ENCODE measurements around the gene PDE4D. TPM values are rescaled to one million over a fixed set of nuclear protein-coding genes. Genes with fewer than 3 reads are reported as not detected.

PDE4D gene
- total RNA-seq, 1 experiment from 2014 or later = 33.9 TPM

DNA sequence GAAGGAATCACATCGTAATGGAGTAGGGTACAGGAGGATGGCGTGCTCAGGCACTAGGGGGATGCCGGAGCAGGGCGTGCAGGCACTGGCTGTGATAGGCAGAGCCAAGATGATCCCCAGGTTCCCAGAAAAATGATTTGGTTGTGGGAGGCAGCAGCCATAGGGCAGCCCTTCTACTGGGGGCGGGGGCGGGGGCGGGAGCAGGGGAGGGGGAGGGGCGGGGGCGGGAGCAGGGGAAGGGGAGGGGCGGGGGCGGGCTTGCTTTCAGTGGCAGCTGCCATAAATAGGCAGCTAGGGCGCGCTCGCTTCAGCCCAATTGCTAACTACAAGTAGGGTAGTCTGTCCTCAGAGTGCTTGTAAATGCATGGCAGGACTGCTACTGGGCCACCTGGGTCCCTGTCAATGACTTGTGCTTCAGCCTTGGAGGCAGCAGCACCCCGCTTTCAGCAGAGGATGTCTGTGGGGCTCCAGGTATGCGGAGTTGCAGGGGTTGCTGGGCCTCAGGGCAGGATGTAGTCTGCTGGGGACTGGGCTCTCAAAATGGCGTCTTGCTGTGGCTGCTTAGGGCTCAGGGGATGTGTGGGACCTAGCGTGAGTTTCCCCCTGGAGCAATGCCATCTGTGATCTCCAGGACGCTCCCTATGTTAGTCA lies 956.4 kb downstream of the PDE4D start:
- no peak for DNase-seq (ENCODE audit: low read depth)

DNA sequence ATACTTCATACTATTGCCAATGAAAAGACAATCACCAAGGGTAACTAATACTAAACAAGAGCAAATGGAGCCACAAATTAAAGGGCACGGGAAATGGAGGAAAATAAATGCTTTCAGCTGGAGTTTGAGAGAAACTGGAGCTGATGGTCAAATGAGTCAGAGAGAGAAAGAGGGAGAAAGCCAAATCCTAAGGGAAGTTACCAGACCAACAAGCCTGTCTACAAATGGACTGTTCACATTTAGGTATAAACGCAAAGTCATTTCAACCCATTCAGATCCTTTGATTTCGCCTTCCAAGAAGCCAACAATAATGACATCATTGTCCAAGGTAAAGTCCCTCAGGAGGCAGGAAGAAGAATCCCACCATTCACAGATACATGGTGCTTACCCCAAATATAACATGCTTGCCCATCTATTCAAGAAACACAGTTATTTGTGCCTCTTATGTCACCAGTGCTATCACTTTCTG lies 958.9 kb downstream of the PDE4D start:
- DNase-seq (ENCODE audit: low read depth) = peak; percentile 62

DNA sequence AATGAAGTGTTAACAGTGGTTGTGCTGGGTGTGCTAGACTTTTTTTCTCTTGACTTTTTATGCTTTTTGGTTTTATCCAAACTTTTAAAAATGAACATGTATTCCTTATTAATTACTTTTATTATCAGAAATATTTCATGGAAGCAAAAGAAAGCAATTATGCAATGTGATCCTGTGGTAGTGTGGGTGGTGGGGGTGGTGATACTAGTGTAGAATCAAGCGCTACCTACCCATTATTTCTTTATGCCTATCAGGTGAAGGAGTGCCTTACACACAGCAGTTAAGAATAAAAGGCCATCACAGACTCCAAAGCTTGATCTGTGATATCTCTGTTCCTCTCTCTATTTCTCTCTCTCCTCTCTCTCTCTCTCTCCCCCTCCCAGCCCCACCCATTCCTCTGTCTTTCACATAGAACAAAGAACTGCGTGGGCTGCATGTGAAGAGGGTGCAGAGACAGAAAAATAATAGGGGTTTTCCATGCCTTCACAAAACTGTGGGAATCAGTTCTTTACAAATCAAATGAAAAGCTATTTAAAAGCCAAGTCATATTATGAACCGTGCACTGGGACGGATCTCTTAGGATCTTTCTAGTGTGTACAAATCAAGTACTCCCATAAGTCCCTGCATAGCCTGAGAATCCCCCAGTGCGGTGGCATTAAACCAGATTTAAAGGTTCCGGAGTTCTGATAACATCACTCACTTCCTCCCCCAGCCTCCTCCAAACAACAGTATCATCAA lies 959.5 kb downstream of the PDE4D start:
- DNase-seq (ENCODE audit: low read depth) = no peak

DNA sequence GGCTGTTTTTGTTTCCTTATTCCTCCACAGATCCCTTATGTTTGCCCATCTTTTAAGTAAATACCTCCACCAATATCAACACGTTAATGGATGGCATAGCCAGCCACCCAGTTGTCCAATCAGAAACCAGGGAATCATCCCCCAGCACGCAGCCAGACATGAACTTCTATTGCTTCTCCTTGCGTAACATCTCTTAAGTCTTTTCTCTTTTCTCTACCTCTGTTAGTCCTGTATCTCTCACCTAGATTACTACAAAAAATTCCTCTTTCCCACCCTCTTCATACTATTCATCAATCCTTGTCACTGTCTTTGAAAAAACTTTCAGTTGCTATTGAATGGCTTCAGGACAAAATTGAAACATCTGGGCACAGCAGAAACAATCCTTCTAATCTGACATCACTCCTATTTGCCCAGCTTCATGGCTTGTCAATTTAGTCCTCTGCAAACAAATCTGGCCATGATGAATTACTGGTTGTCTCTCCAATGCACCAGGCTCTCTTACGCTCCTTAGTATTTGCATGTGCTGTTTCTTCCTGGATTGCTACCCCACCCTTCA lies 961.4 kb downstream of the PDE4D start:
- DNase-seq (ENCODE audit: low read depth) = no peak

DNA sequence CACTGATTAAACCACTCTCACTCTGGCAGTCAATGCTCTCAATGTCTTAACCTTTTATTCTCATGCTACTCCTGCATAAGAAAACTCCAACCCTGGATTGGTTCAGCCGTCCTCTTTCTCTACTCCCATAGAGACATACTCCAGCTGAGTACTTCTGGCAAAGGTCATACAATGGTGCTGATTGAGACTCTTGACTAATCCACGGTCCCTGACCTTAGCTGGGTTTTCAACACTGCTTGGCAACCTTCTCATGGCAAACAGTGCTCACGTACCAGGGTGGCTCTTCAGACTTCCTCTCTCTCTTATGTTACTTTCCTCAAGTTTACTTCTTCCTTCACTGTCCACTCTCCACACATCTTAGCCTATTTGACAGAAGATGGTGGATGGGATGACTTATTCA lies 963.0 kb downstream of the PDE4D start:
- DNase-seq (ENCODE audit: low read depth) = no peak

DNA sequence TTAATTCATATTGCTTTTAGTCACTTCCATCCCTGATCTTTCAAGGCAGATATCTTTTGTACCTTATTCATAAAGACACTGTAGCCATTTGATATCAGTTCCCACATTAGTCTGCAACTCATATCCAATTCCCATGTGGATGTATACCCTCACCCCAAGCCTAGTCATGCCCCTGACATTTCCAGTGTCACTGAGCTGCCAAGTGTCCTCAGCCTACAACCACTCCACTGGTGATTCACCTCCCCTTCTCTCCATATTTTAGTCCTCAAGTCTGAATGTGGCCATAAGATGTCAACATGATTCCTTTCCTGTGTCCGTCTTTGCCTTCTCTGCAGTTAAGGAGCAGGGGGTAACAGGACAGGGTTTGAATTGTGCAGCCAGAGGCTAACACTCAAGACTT lies 963.8 kb downstream of the PDE4D start:
- DNase-seq (ENCODE audit: low read depth) = no peak

DNA sequence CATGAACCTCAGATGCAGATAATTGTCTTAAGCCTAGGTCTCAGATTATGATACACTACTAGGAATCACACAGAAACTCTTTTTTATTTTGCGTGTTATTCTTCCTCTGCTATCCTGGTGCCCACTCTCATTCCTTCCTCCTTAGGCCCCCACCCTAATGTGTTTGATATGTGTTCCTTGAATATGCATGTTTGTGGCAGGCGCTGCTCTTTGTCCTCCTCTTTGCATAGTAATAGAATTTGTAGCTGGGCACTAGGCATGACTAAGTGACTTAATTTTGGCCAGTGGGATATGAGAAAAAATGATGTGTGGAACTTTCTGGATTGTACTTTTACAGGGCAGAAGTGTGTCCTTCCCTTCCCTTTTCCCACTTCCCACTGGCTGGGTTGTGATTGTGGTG lies 965.6 kb downstream of the PDE4D start:
- DNase-seq (ENCODE audit: low read depth) = no peak

DNA sequence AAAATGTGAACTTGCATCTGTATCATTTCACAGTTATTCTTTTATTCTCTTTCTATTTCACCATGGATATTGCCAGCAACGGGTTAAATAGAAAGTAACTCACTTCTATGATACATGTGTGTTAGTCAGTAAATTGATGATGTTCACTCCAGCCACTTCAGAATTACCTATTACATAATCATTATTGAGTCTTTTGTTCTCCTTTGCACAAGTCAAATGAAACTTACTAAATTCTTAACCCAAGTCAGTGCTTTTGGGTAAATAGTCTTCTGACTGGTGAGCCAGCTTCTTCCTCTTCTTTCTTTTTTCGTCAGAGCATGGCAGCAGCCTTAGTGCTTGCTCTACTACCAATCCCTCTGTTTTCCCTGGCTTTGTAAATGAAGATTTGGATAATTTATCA lies 966.3 kb downstream of the PDE4D start:
- DNase-seq (ENCODE audit: low read depth) = no peak

DNA sequence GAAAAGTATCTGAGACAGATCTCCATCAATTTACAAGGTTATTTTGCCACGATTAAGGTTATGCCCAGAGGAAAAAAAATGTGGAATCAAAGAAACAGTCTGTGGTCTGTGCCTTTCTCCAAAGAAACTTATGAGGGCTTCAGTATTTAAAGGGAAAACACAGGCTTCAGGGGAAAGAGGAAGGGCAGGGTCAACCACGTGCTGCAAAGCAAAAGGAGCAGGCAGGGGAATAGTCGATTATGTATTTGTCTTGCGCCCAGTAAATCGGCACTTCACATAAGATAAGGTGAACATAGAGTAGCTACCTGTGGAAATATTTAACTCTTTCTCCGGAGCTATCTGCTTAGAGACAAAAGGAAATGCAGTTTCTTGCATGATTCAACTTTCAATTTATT lies 967.0 kb downstream of the PDE4D start:
- no peak for DNase-seq (ENCODE audit: low read depth)

DNA sequence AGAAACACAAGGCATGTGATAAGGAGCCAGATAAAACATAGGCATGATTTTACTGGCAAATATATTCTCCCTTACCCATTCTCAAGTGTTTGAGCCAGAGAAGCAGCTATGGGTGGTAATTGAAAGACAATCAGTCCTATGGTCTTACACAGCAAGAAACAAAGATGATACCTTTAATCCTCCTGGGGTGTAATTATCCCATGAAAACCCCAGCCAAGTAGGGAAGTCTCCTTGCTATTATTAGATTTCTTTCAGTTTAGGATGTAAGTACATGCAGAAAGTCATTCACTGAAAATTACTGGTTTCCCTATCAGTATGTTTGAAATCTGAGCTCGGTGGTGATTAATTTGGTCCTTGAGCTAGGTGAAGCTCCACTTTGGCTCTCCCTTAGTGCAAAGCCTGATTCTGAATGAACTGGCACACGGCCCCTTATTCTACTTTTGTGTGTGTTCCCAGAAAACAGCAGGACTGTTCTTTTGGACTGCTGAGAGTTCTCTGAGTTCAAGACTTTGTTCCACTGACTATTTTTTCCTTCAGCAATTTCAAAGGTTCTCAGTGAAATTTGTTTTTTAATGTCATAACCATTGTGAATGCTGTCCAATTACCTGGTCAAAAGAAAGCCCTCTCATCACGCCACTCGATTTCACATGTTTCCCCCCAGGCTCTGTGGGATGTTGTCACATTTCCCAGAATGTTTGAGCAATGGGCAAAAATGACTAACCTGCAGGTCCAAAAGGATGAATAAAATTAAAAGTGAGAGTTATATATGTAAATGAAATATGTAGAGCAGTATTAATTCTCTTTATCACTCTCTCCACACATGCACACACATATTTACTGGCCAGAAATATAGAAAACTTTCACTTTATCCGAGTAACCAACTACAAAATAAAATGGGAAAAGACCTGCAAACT lies 967.6 kb downstream of the PDE4D start:
- no peak for DNase-seq (ENCODE audit: low read depth)

DNA sequence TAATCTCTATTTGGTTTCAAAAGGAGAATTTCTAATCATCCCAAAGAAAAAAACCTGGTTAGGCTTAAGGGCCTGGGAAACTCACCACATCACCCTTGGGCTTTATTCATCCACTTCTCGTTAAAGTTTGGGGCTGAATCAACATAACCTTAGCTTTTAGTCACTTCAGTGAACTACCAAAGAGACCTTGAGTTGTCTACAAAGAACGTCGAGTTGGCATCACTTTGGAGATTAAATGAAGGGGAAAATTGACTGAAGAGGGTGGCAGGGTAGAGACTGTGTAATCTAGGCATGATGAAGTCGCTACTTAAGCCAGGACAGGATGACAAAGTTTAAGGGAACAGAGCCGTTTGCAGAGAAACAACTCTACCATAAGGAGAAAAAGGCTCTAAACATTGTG lies 969.2 kb downstream of the PDE4D start:
- no peak for DNase-seq (ENCODE audit: low read depth)

DNA sequence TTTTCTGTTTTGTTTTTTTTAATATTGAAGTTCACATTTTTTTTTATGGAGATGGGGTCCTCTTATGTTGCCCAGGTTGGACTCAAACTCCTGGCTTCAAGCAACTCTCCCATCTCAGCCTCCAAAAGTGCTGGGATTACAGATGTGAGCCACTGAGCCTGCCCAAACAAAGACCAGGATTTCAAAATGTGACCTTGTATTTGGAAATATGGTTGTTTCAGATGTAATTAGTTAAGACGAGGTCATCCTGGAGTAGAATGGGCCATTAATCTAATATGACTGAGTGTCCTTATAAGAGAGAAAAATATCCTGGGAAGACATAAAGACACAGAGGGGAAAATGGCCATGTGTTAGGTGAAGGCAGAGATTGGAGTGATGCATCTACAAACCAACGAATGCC lies 970.2 kb downstream of the PDE4D start:
- no peak for DNase-seq (ENCODE audit: low read depth)

DNA sequence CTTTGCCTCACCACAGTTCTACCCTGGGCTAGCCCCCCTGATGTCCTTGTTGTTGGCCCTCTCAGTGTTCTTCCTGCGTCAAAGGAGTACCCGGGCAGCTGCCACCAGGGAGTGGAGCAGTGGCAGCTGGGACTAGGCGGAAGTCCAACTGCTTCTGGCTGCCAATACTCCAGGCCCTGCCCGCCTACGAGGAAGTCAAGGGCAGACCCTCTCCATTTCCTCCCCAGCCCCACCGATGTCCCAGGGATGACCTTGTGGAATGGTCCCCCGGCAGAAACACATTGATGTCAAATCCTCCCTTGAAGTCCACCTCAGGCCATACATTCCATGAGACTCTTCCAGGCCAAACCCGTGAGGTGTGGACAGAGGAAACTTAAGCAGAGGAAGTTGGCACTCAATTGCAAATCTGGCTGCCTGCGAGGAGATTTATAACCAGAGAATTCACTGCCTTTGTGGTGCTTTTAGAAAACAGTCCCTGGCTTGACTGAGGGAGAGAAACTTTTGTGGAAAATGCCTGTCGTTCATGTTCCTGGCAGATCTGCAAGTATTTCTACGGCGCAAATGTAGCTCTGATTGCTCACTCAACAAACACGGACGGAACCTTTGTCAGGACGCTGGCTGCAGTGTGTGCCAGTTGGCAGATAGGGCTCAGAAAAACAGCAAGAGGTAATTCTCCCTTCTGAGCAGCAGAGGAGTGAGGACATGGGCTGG lies 970.9 kb downstream of the PDE4D start:
- DNase-seq (ENCODE audit: low read depth) = no peak

DNA sequence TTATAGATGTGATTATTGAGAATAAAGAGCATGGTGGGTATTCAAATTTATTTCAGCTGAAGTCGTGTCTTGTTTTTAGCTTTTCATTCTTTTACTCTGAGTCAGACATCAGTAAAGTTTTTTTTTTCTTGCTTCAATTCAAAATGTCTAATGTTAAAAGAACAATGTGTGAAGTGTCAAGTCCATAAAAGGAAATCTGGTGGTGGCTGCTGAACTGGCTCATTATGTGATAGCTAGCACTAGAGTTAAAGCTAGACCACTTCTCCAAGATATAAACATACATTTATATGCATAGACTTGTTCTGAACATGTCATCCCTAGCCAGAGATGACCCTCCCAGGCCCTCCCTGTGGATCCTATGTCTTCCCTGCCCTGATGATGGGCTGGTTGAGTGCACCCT lies 972.4 kb downstream of the PDE4D start:
- DNase-seq (ENCODE audit: low read depth) = peak; percentile 39

DNA sequence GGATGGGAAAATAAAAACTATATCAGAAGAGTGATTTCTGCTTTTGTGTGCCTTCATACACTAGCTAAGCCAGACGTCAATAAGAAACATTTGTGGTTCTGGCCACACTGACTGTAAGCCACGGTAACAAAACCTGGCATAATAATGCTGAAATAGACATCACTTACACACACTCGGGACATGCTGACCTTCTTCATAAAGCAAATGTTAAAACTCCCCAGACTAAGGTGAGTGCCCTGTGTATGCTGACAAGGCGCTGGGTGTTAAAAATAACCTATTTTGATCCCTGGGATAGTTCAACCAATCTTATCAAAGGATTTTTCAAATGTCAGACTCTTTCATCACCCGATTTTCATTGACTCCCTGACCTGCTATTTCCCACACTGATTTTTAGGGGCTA lies 973.7 kb downstream of the PDE4D start:
- DNase-seq (ENCODE audit: low read depth) = no peak

Data from LHCN-M2 (cell line).